Measurements from ENCODE around the gene EEPD1.

Gene EEPD1

GRCh38 chr7:36180121-36180520 is 27.1 kb downstream of the EEPD1 start:
- Histone ChIP-seq H3K4me1 (ENCODE audit: control insufficient read depth, insufficient read depth, low read length, poor library complexity, severe bottlenecking) (no peaks in the 10 kb centered on the region), H3K36me3 (ENCODE audit: control insufficient read depth, insufficient read depth, low read length) (no peaks in the 10 kb centered on the region), H3K9me3 (ENCODE audit: control insufficient read depth, low read length) (no peaks in the 10 kb centered on the region), H3K27ac (ENCODE audit: low read depth, low read length, severe bottlenecking) (no peak overlapping the region), H3K4me3 (ENCODE audit: extremely low read depth, insufficient read depth, low read length, poor library complexity, severe bottlenecking) (no peak overlapping the region)
- WGBS, 2 experiments (ENCODE audit: insufficient coverage in 2 of 2), result 91 to 94% methylated on average over 4 of the region's 5 CpGs

GRCh38 chr7:36181668-36182067 is 28.6 kb downstream of the EEPD1 start:
- Histone ChIP-seq H3K27ac (ENCODE audit: low read depth, low read length, severe bottlenecking) (no peak overlapping the region), H3K9me3 (ENCODE audit: control insufficient read depth, low read length) (no peaks in the 10 kb centered on the region), H3K36me3 (ENCODE audit: control insufficient read depth, insufficient read depth, low read length) (no peaks in the 10 kb centered on the region), H3K4me3 (ENCODE audit: extremely low read depth, insufficient read depth, low read length, poor library complexity, severe bottlenecking) (no peak overlapping the region), H3K4me1 (ENCODE audit: control insufficient read depth, insufficient read depth, low read length, poor library complexity, severe bottlenecking) (no peaks in the 10 kb centered on the region)
- WGBS, 2 experiments (ENCODE audit: insufficient coverage in 2 of 2), result 100% methylated on average over 2 of the region's 4 CpGs

GRCh38 chr7:36182854-36183604 is 30.0 kb downstream of the EEPD1 start:
- WGBS, 2 experiments (ENCODE audit: insufficient coverage in 2 of 2), result 82 to 86% methylated on average over 13 of the region's 13 CpGs
- Histone ChIP-seq H3K36me3 (ENCODE audit: control insufficient read depth, insufficient read depth, low read length) (no peaks in the 10 kb centered on the region), H3K4me1 (ENCODE audit: control insufficient read depth, insufficient read depth, low read length, poor library complexity, severe bottlenecking) (no peaks in the 10 kb centered on the region), H3K9me3 (ENCODE audit: control insufficient read depth, low read length) (no peaks in the 10 kb centered on the region), H3K27ac (ENCODE audit: low read depth, low read length, severe bottlenecking) (no peak overlapping the region), H3K4me3 (ENCODE audit: extremely low read depth, insufficient read depth, low read length, poor library complexity, severe bottlenecking) (no peak overlapping the region)

- Histone ChIP-seq H3K9me3 (ENCODE audit: control insufficient read depth, low read length) (no peaks in the 10 kb centered on the region), H3K4me1 (ENCODE audit: control insufficient read depth, insufficient read depth, low read length, poor library complexity, severe bottlenecking) (no peaks in the 10 kb centered on the region), H3K36me3 (ENCODE audit: control insufficient read depth, insufficient read depth, low read length) (no peaks in the 10 kb centered on the region), H3K27ac (ENCODE audit: low read depth, low read length, severe bottlenecking) (no peak overlapping the region), H3K4me3 (ENCODE audit: extremely low read depth, insufficient read depth, low read length, poor library complexity, severe bottlenecking) (no peak overlapping the region)
- 82 to 83% methylated on average over 1 to 2 of the region's 2 CpGs for WGBS, 2 experiments (ENCODE audit: insufficient coverage in 2 of 2)
Observed at GRCh38 chr7:36185092-36185491, 32.0 kb downstream of the EEPD1 start.

- Histone ChIP-seq H3K27ac (ENCODE audit: low read depth, low read length, severe bottlenecking) (no peak overlapping the region), H3K4me3 (ENCODE audit: extremely low read depth, insufficient read depth, low read length, poor library complexity, severe bottlenecking) (no peak overlapping the region), H3K9me3 (ENCODE audit: control insufficient read depth, low read length) (no peaks in the 10 kb centered on the region), H3K4me1 (ENCODE audit: control insufficient read depth, insufficient read depth, low read length, poor library complexity, severe bottlenecking) (no peaks in the 10 kb centered on the region), H3K36me3 (ENCODE audit: control insufficient read depth, insufficient read depth, low read length) (no peaks in the 10 kb centered on the region)
- WGBS, 2 experiments (ENCODE audit: insufficient coverage in 2 of 2), result 87 to 92% methylated on average over 3 to 4 of the region's 7 CpGs
Observed at GRCh38 chr7:36185756-36186155, 32.7 kb downstream of the EEPD1 start.

- no peak overlapping the region for H3K4me3 ChIP-seq (ENCODE audit: extremely low read depth, insufficient read depth, low read length, poor library complexity, severe bottlenecking)
- H3K36me3 ChIP-seq (ENCODE audit: control insufficient read depth, insufficient read depth, low read length), result no peaks in the 10 kb centered on the region
- 87 to 95% methylated on average over 3 of the region's 6 CpGs for WGBS, 2 experiments (ENCODE audit: insufficient coverage in 2 of 2)
- no peaks in the 10 kb centered on the region for H3K4me1 ChIP-seq (ENCODE audit: control insufficient read depth, insufficient read depth, low read length, poor library complexity, severe bottlenecking)
- no peaks in the 10 kb centered on the region for H3K9me3 ChIP-seq (ENCODE audit: control insufficient read depth, low read length)
- no peak overlapping the region for H3K27ac ChIP-seq (ENCODE audit: low read depth, low read length, severe bottlenecking)
Observed at GRCh38 chr7:36186359-36187121, 33.5 kb downstream of the EEPD1 start.

GRCh38 chr7:36188266-36188665 is 35.2 kb downstream of the EEPD1 start:
- Histone ChIP-seq H3K9me3 (ENCODE audit: control insufficient read depth, low read length) (no peaks in the 10 kb centered on the region), H3K36me3 (ENCODE audit: control insufficient read depth, insufficient read depth, low read length) (no peaks in the 10 kb centered on the region), H3K4me3 (ENCODE audit: extremely low read depth, insufficient read depth, low read length, poor library complexity, severe bottlenecking) (no peak overlapping the region), H3K27ac (ENCODE audit: low read depth, low read length, severe bottlenecking) (no peak overlapping the region), H3K4me1 (ENCODE audit: control insufficient read depth, insufficient read depth, low read length, poor library complexity, severe bottlenecking) (no peaks in the 10 kb centered on the region)
- 80% methylated on average over 3 of the region's 5 CpGs; no CpG with 5 or more reads in 1 of the 2 experiments for WGBS, 2 experiments (ENCODE audit: insufficient coverage in 2 of 2)

GRCh38 chr7:36188906-36189305 is 35.9 kb downstream of the EEPD1 start:
- Histone ChIP-seq H3K27ac (ENCODE audit: low read depth, low read length, severe bottlenecking) (no peak overlapping the region), H3K36me3 (ENCODE audit: control insufficient read depth, insufficient read depth, low read length) (no peaks in the 10 kb centered on the region), H3K9me3 (ENCODE audit: control insufficient read depth, low read length) (no peaks in the 10 kb centered on the region), H3K4me1 (ENCODE audit: control insufficient read depth, insufficient read depth, low read length, poor library complexity, severe bottlenecking) (no peaks in the 10 kb centered on the region), H3K4me3 (ENCODE audit: extremely low read depth, insufficient read depth, low read length, poor library complexity, severe bottlenecking) (no peak overlapping the region)
- WGBS, 2 experiments (ENCODE audit: insufficient coverage in 2 of 2), result 53 to 70% methylated on average over 3 of the region's 4 CpGs

GRCh38 chr7:36190447-36191291 is 37.6 kb downstream of the EEPD1 start:
- WGBS, 2 experiments (ENCODE audit: insufficient coverage in 2 of 2), result 90 to 92% methylated on average over 4 to 5 of the region's 5 CpGs
- Histone ChIP-seq H3K4me1 (ENCODE audit: control insufficient read depth, insufficient read depth, low read length, poor library complexity, severe bottlenecking) (no peaks in the 10 kb centered on the region), H3K36me3 (ENCODE audit: control insufficient read depth, insufficient read depth, low read length) (no peaks in the 10 kb centered on the region), H3K27ac (ENCODE audit: low read depth, low read length, severe bottlenecking) (no peak overlapping the region), H3K9me3 (ENCODE audit: control insufficient read depth, low read length) (no peaks in the 10 kb centered on the region), H3K4me3 (ENCODE audit: extremely low read depth, insufficient read depth, low read length, poor library complexity, severe bottlenecking) (no peak overlapping the region)

- WGBS, 2 experiments (ENCODE audit: insufficient coverage in 2 of 2), result 92% methylated on average over 6 to 7 of the region's 7 CpGs
- Histone ChIP-seq H3K4me1 (ENCODE audit: control insufficient read depth, insufficient read depth, low read length, poor library complexity, severe bottlenecking) (no peaks in the 10 kb centered on the region), H3K36me3 (ENCODE audit: control insufficient read depth, insufficient read depth, low read length) (no peaks in the 10 kb centered on the region), H3K9me3 (ENCODE audit: control insufficient read depth, low read length) (no peaks in the 10 kb centered on the region), H3K27ac (ENCODE audit: low read depth, low read length, severe bottlenecking) (no peak overlapping the region), H3K4me3 (ENCODE audit: extremely low read depth, insufficient read depth, low read length, poor library complexity, severe bottlenecking) (no peak overlapping the region)
Observed at GRCh38 chr7:36191292-36191920, 38.4 kb downstream of the EEPD1 start.
